HG03196 (cell line): ENCODE results near the gene STARD10.
"Not testable (repeated sequence)": the region's sequence is repeated elsewhere in the genome, so short reads cannot be mapped to it uniquely, and the experiment has no call there.

Source experiments
- ATAC-seq: cut with Tn5 transposase; IDR thresholded peaks from one replicate; pipeline ENCODE4 v1.9.1; 2021; ENCODE audit not compliant: unreplicated experiment

Gene STARD10

DNA sequence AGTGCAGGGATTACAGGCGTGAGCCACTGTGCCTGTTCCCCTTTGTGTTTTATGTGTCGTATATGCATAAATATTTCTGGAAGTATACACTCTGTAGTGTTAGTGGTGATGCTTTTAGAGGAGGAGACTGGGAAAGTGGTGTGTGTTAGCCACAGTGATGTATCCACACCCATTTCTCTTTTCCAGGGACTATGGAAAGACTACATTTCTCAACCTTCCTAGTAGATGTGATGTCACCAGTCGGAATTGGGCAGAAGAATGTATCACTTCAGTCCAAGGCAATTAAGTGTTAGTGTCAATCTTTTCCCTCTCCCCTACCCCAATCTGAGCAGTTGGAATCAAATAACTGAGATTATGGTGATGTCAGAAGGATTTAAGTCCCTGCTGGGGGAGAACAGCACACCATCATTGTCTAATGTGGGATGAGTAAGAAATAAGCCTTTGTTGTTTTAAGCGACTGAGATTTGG, 14.5 kb upstream of the STARD10 start:
- ATAC-seq: no peak

DNA sequence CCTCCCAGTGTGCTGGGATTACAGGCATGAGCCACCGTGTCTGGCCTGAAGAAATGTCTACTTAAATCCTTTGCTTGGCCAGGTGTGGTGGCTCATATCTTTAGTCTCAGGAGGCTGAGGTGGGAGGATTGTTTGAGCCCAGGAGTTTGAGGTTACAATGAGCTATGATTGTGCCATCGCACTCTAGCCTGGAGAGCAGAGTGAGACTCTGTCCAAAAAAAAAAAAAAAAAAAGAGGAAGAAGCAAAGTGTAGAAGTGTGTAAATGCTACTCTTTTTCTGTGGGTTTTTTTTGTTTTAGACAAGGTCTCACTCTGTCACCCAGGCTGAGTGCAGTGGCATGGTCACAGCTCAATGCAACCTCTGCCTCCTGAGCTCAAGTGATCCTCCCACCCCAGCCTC, 13.9 kb upstream of the STARD10 start:
- no peak for ATAC-seq

DNA sequence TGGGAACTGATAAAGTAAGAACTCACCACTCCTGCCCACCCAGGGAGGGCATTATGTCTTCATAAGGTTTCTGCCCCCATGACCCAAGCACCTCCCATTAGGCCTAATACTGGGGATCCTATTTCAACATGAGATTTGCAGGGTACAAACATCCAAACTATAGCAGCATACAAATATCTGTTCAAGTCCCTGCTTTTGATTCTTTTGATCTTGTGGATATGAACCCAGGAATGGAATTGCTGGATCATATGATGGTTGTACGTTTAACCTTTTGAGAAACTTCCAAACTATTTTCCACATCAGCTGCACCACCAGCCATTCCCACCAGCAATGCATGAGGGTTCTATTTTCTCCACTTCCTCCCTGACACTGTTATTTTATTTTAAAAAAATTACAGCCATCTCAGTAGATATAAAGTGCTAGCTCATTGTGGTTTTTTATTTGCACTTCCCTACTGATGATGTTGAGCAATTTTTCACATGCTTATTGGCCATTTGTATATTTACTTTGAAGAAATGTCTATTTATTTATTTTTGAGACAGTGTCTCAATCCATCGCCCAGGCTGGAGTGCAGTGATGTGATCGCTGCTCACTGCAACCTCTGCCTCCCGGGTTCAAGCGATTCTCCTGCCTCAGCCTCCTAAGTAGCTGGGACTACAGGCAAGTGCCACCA, 13.3 kb upstream of the STARD10 start:
- ATAC-seq: no peak

DNA sequence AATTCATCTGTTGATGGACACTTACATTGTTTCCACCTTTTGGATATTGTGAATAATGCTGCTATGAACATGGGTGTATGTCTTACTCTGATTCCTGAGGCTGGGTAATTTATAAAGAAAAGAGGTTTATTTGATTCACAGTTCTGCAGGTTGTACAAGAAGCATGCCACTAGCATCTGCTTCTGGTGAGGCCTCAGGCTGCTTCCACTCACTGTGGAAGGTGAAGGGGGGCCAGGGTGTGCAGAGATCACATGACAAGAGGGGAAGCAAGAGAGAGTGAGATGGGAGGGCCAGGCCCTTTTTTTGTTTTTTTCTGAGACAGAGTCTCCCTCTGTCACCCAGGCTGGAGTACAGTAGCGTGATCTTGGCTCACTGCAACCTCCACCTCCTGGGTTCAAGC, 12.5 kb upstream of the STARD10 start:
- ATAC-seq: not testable (repeated sequence)

DNA sequence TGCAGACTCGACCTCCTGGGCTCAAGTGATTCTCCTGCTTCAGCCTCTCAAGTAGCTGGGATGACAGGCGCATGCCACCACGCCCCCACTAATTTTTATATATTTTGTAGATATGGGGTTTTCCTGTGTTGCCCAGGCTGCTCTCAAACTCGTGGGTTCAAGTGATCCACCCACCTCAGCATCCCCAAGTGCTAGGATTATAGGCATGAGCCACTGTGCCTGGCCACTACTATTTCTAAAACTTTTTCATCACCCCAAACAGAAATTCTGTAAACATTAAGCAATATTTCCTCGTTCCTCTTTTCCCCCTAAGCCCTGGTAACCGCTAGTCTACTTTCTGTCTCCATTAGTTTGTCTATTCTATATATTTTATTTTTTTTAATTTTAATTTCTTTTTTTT, 11.4 kb upstream of the STARD10 start:
- no peak for ATAC-seq

DNA sequence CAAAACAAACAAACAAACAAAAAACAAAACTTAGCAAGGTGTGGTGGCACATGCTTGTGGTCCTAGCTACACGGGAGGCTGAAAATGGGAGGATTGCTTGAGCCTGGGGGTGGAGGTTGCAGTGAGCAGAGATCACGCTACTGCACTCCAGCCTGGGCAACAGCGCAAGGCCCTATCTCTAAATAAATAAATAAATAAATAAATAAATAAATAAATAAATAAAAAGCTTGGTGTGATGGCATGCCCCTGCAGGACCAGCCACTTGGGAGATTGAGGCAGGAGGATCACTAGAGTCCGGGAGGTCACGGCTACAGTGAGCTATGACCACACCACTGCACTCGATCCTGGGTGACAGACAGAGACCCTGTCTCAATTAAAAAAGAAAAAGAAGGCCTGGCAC, 9.0 kb upstream of the STARD10 start:
- no peak for ATAC-seq

DNA sequence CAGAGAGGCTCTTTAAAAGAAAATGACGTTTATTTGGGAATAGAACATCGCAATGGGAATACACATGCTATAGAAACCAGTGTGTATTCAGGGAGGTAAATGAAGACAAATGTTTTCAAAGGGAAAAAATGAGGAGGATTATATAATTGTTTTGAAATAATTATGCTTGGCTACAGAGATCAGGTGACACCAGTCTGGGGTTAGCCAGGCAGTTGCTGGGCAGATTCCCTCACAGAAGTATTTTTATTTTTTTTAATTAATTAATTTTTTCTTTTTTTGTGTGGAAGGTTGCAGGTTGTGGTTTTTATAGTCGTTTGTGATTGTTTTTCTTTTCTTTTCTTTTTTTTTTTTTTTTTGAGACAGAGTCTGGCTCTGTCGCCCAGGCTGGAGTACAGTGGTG, 5.6 kb upstream of the STARD10 start:
- ATAC-seq: no peak

DNA sequence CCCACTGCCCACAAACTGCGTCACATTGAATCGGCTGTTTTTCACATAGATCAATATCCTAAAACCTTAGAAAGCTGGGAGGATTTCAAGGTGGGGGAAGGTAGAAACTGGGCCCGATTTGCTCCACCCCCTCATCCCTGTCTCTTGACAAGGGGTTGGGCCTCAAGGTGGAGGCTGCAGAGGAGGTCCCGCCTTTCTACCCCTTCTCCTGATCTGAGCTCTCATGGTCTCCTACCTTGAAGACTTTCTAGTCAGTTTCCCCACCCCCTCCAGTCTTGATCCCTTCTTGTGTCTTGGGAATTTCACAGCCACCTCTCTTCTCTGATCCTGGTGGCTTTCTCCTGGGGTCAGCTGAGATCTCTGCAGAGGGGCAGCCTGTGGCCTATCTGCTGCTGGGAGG, 4.5 kb upstream of the STARD10 start:
- ATAC-seq: no peak

DNA sequence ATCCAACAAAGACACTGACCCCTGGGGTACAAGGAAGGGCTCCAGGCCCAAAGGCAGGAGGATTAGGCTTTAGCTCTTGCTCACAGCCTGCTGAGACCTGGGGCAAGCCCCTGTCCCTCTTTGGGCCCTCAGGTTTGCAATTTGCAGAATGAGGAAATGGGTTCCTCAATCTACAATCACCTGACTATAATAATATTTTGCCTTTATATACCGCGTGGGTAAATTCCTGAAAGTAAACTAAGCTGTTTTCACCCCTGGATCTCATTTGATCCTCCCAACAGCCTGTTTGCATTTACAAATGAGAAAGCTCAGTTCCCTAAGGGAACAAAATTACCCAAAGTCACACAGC, 797 bp downstream of the STARD10 start:
- no peak for ATAC-seq

DNA sequence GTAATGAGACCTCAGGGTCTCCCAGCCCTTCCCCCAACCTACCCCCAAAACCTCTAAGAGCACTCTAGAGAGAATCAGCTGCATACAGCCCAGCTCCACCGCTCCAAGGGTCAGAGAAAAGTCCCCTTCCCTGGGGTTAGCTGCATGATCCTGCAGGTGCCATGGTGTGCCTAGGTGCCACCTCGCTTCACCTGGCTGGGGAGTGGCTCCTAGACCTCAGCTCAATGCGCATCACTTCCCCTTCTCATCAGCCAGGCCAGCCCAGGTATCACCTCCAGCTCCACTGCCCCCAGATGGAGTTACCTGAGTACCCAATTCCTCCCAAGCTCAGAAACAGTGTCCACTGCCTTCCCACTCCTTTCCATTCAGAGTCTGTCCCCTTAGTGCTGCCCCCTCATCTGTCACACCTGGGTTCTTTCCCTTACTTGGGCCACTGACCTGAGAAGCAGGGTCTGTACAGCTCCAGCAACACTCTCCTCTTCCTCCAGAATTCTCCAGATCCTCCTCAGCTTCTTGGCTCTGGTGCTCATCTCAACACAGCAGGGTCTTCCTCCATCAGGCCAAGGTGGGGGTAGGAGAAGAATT, 1.3 kb downstream of the STARD10 start:
- ATAC-seq: no peak

DNA sequence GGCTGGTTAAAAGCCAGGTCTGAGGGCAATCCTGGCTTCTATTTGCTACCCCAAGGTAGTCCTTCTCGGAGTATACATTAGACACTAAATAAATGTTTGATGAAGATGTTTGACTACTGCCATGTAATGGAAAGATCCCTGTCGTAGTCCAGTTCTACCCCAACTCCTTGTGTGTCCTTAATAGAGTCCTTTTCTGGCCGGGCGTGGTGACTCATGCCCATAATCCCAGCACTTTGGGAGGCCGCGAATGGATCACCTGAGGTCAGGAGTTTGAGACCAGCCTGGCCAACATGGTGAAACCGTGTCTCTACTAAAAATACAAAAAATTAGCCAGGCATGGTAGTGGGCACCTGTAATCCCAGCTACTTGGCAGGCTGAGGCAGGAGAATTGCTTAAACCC, 2.6 kb downstream of the STARD10 start:
- ATAC-seq: not testable (repeated sequence)

DNA sequence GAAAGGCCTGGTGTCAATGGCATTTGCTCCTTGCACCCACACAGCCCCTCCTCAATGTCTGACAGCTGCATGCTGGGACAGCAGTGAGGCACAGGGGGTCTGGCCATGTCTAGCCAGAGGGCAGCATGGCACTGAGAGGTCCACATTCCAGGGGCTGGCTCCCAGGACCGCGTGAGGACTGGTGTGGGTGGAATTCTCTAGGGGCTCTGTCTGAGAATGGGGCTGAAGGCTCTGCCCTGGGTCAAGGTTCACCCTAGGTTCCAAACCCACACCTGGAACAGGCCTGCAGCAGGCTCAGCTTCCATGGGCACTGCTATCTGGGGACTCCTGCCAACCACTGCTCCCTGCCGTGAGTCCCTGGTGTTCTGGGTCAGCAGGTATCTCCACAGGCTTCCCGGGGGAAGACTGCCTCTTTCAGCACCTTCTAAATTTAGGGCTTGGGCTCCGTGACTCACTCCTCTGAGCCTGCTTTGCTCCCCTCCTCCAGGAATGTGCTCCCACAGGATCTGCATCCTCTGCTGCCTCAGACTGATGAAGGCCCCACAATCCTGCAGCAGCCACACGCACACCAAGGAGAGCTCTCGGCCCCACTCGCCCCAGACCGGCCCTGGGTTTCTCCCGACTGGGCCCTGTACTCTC, 4.2 kb downstream of the STARD10 start:
- no peak for ATAC-seq

DNA sequence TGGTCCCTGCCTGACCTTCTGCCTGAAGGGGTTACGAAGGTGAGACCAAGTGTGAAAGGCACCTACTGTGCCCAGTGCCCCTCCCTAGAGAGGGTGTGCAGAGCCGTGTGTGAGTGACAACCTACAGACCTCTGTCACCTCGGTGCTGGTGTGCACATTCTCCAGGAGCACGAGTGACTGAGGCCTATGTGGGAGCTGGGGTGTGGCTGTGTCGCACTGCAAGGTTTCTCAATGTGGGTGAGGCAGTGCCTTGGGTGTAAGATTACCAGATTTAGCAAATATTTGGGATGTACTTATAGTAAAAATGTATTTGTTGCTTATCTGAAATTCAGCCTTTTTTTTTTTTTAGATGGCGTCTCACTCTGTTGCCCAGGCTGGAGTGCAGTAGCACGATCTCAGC, 5.6 kb downstream of the STARD10 start:
- ATAC-seq: no peak

DNA sequence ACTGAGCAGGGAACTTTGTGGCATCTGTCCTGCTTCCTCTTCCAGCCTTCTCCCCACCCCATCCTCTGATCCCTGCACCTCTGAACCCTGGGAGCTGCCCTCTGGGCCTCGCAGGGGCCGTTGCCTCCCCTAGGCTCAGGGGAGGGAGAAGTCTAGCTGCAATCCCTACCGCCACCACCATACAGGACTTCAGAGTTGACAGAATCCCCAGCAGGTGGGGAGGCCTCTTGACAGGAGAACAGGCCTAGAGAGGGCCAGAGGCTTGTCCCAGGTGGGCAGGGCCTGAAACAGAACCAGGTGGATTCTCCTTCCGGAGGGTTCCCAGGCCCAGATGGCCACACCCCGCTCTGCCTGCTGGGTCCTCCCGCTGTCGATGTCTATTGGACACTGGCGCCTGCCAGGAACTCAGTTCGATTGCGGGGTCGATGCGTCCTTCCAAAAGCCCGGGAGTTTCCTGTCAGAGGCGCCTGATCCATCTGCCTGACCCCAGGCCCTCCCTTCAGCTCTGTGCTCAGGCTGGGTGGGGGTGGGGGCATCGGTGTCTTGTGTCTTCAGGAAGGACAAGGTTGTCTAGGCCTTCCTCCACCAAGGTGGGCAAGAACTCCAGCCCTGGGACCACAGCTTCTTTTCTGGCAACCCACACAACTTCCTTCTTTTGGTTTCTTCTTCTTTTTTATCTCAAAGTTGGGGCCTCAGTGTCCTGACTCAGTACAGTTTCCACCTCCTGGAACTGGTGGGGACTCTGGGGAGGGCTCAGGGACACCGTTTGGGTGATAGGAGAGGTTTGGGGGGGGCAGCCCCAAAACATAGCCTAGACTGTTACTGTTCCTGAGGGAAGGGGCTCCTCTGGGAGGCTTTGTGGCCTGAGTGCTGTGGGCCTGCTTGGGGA, 6.4 kb downstream of the STARD10 start:
- no peak for ATAC-seq

DNA sequence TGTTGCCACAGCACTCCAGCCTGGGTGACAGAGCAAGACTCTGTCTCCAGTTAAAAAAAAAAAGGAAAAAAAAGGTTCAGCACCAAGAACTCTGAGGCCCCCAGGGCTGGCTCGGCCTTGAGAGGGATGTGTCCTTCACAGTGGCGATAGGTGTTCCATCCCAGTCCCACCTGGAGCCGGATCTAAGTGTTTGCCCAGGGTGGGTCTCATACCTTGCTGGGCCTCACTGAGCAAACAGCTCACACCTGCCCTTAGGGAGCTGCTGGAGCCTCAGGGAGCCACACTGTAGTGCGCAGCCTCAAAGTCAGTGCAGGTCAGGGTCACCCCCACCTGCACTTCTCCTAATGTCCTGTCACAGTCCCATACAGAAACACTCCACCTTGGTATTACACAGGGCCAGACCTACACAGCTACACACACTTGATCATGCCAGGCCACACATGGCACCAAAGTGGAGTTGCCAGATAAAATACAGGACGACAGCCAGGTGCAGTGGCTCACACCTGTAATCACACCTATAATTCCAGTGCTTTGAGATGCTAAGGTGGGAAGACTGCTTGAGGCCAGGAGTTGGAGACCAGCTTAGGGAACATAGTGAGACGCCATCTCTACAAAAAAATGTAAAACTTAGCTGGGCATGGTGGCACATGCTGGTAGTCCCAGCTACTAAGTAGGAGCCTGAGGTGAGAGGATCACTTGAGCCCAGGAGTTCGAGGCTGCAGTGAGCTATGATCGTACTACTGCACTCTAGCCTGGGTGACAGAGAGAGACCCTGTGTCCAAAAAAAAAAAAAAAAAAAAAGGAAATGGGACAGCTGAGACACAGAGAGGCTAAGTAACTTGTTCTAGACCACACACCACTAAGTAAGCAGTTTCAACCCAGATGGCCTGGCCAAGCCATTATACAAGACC, 7.3 kb downstream of the STARD10 start:
- no peak for ATAC-seq

DNA sequence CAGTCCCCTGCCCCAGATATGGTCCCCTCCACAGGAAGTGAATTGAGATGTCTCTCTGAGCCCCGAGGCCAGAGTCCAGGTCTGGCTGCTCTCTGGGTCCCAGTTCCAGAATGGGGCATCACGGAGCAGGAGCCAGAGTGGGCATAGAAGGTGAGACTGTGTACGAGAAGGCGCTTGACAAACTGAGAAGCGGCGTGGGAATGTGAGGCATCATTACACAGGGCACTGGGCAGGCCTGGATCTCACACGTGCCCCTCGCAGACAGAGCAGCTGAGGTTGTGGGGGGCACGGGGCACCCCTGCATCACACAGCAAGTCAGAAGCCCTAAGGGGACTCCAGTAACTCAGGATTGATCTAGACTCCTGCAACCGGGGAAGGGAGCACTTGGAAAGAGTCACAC, 9.2 kb downstream of the STARD10 start:
- no peak for ATAC-seq

DNA sequence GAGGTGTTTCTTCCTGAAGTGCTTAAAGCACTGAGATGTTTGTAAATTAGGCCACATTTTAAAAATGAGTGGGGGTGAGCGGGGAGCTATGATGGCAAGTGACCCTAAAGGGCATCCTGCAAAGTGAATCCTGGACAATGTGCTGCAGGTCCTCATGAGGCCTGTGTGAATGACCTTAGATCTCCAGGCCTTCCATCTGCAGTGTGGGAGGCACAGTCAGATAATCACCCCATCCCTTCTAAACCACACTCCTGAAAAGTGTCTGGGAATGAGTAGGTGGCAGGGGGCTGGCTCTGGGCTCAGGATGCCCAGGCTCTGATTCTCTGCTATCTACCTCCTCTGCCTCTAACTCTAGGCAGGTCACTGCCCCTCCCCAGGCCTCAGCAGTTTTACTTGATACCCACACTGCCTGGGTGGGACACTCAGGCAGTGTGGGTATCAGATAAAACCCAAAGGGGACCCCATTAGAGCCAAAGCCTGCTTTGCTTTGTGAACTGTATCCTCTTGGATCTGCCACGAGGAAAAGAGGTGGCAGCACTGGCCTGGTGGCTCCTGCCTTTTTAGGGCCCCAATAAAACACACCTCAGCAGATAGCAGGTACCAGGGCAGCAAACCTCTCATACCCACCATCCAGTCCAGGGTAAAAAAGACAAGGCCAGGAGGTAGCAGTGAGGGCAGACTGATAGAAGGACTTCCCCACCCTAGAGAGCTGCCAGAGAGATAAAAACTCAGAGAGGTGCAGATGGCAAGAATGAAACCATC, 10.5 kb downstream of the STARD10 start:
- ATAC-seq: no peak

DNA sequence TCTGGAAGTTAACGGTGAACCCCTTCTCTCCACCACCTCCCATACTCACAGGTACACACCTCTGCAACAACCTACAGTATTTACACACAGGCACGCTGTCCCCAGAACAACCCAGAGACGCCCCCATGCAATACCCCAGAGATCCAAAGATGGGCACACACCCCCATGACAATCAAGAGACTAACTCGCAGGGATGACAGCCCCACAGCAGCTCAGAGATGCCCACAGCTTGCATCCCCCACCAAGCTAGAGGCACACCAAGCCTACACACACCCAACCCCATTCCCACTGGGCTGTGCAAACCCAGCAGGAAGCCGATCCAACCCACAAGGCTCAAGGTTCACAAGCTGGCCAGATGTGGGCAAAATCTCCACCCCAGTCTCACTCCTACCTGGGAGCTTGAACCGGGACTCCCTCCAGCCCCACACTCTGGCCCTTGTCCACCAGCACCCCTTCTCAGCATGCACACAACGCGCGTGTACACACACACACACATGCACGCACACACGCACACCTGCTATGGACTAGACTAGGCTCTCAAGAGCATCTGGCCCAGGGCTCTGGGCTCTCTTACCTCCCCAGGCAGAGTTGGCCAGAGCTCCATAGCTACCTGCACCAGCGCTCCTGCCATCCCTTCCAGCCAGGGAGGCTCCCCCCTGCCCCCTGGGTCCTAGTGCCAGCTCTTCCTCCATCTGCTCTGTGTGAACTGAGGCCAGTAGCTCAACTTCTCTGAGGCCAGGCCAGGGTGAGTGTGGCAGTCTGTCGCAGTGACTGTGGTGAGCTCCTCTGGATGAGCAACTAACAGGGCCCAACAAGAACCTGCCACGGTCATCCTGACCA, 11.5 kb downstream of the STARD10 start:
- ATAC-seq: no peak
